DOHH2 (cell line): ENCODE measurements around the gene NLGN1.

ENCODE experiments used
- CTCF ChIP-seq: fragments of 200-600 bp; sonication (generic); IDR thresholded peaks from one replicate; pipeline ENCODE4 v1.5.1; 2014; ENCODE audit warnings: antibody characterized with exemption, mild to moderate bottlenecking, low read depth, low read length; ENCODE audit not compliant: poor library complexity, severe bottlenecking
- EZH2phosphoT487 ChIP-seq: fragments of 200-600 bp; sonication (generic); IDR thresholded peaks from 2 replicates; pipeline ENCODE4 v1.6.1; 2017; ENCODE audit warnings: borderline replicate concordance, mild to moderate bottlenecking, antibody characterized with exemption, low read length, moderate library complexity, mixed read lengths

GRCh38 chr3:173875790-173876189 is 478.2 kb downstream of the NLGN1 start:
- TF ChIP-seq CTCF (no peak), EZH2phosphoT487 (no peak)
